HPDE6-E6E7 (cell line): ENCODE measurements around the gene HES7.
A peak's percentile ranks its signal among the peaks of the same experiment; 100 is the strongest.

Experiments used
- DNase-seq: peaks from one replicate; pipeline ENCODE4 v3.0.0; 2011; ENCODE audit warnings: missing footprints; ENCODE audit errors: extremely low spot score

HES7 gene

DNA sequence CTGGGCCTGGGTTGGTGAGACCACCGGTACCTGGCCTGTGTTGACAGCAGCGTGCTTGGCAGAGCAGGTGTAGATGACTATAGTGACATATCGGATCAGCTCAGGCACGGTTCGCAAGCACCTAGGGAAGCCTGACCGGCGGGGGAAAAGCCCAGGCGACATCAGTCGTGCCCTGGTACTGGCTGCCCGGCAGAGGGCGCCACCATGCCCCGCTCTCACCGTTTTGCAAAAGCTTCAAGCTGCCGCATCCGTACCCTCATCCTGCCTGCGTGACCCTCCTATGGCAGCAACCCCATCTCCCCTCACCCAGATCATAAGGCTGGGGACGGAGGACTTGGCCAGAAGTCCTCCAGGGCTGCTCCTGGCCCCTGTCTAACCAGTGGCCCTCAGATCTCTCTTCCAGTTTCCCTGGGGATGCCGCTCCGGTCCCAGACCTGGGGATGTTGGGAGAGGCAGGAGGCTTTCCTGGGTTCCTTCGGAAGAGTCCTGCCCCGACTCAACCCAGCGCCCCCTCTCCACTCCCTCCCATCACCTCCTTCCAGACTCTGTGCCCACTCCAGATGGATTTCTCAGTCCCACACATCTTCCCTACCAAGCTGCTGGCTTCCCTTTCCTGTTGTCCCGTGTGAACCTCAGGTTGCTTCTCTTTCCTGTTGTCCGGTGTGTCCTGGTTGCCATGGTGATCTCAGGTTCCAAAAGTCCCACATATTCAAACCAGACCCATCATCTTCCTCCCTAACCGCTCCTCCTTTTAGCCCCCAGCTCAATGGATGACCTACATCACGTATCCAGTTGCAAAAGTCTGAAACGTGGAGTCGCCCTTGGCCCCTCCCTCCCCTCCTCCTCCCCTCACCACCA is 50.0 kb downstream of the HES7 start:
- DNase-seq, result peak; percentile 70

DNA sequence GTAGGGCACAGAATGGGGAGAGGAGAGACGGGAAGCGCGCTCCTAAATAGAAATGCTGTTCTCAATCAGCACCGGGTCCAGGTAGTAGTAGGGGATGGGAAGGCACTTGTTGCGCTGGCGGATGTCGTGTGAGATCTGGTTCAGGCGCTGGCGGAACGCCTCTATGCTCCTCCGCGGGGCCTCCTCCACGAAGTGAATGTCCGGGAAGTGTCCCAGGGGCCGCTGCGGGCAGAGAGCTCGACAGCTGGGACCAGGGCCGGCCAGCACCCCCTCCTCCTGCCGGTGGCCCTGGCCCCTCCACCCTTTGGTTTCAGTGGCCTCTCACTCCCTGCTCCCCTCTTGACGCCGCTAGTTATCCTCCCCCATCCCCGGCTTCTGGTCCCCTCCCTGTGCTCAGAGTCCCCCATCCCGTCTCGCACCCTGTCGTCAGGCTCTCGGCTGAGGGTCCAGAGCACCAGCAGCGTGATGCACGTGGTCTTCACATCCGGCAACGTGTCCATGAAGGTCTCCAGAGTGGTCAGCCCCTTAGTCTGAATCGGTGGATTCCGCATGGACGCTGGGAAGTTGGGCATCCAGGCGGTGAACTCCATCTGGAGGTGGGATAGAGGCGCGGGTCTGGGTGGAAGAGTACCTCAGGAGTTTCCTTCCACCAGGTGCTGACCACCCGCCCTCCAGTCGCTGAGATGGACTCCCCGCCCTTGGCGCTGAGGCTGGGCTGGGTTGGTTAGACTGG is 51.0 kb downstream of the HES7 start:
- no peak for DNase-seq

DNA sequence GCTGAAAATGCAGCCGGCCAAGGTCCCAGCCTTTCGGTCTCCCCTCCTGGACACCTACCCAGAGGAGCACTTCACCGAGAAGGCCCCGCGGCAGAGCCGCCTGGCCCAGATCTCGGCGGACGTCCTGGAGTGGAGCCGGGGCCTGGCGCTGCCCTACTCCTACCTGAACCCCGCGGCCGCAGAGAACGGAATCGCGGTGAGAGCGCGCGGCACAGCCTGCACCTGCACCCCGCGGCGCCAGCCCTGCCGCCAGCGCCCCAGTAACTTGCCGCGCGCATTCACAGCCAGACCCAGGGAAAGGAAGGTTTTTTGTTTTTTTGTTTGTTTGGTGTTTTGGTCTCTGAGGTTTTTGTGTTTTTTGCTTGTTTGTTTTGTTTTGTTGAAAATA is 51.6 kb downstream of the HES7 start:
- no peak for DNase-seq

DNA sequence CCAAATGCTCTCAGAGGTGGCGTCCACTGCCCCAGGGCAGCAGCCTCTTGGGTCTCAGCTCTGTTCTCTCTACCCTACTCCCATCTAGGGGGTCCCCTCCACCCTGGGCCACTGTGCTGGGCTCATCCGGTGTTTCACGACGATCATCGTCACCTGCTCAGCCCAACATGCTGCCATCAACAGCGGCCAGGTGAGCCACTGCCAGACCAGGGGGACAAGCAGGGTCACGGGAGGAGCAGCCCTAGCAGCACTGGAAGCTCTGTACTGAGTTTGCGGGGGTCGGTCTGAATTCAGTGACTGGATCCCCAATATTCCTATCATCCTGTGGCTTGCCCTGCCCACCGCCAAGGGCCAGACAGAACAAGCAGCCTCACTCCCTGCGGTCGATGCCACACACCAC is 52.4 kb downstream of the HES7 start:
- no peak for DNase-seq
